Liver (tissue), 3 donors: Measurements from ENCODE around the gene TRAPPC10.

Experiments
- CTCF ChIP-seq: fragments of 150-350 bp; IDR thresholded peaks from 2 replicates; pipeline ENCODE4 v1.5.1; 2017; ENCODE audit warnings: improper control_type of control experiment, low read depth, low read length; ENCODE audit not compliant: missing input control
- GABPA ChIP-seq, 2 donors: IDR thresholded peaks in 1 of 2; conservative IDR thresholded peaks in 1 of 2; 2 replicates each; pipeline ENCODE4 v1.6.1; 2016; ENCODE audit warnings: antibody characterized with exemption in 2 of 2, mild to moderate bottlenecking in 1 of 2, moderate library complexity in 1 of 2
- REST ChIP-seq: IDR thresholded peaks from 2 replicates; pipeline ENCODE4 v1.6.1; 2016; ENCODE audit warnings: antibody characterized with exemption, mild to moderate bottlenecking
- TAF1 ChIP-seq: conservative IDR thresholded peaks from 2 replicates; pipeline ENCODE4 v1.6.1; 2016; ENCODE audit warnings: antibody characterized with exemption, mild to moderate bottlenecking
- donor health status: healthy.
- donor health status: healthy.

- TF ChIP-seq REST (no peak), CTCF (peak; percentile 9), GABPA (IDR thresholded peaks at IDR 0.05 in 1 of 2, conservative IDR thresholded peaks at IDR 0.05 in 1 of 2) (no peak), TAF1 (peak; percentile 24)
Observed at GRCh38 chr21:44013380-44014088, 1.4 kb downstream of the TRAPPC10 start.
